A673 (cell line): ENCODE data around the gene HIRIP3. TPM values are rescaled to one million over a fixed set of nuclear protein-coding genes. Genes with fewer than 3 reads are reported as not detected.

Experiments
- BruUV-seq: library from RNA; stranded (reverse); fragments of 400-500 nt; replicated peaks from 2 replicates; lab custom pipeline; 2021; lab: Mats Ljungman, UMichigan
- CTCF ChIA-PET: fragments of 300-600 bp; sonication (Branson Sonifier 250); formaldehyde crosslinking; loops from one replicate; lab custom pipeline; 2022; ENCODE audit warnings: antibody characterized with exemption; lab: Charles Lee
- POLR2A ChIA-PET: fragments of 300-600 bp; sonication (Branson Sonifier 250); formaldehyde crosslinking; loops from one replicate; lab custom pipeline; 2022; ENCODE audit warnings: antibody characterized with exemption; ENCODE audit not compliant: low non-redundant PET; lab: Charles Lee
- DNase-seq: peaks from one replicate; pipeline ENCODE4 v3.0.0-alpha.2; 2015; ENCODE audit warnings: low spot score
- H3K27ac ChIP-seq: fragments of 200-600 bp; sonication (generic); 2 replicates; pipeline ENCODE4 v1.5.1; 2016; ENCODE audit warnings: mixed run types, low read depth, mild to moderate bottlenecking, mixed read lengths, antibody characterized with exemption, low read length; ENCODE audit not compliant: poor library complexity, severe bottlenecking
- H3K27me3 ChIP-seq: fragments of 200-600 bp; sonication (generic); replicated peaks from 2 replicates; pipeline ENCODE4 v1.6.1; 2017; ENCODE audit warnings: mixed run types, low read depth, mild to moderate bottlenecking, mixed read lengths, antibody characterized with exemption, low read length; ENCODE audit not compliant: insufficient read depth, poor library complexity
- H3K36me3 ChIP-seq: fragments of 200-600 bp; sonication (generic); 2 replicates; pipeline ENCODE4 v1.6.1; 2016; ENCODE audit warnings: mixed run types, mild to moderate bottlenecking, mixed read lengths, antibody characterized with exemption, low read length; ENCODE audit not compliant: insufficient read depth, poor library complexity, severe bottlenecking
- H3K4me1 ChIP-seq: fragments of 200-600 bp; sonication (generic); 2 replicates; pipeline ENCODE4 v1.6.1; 2017; ENCODE audit warnings: mixed run types, mild to moderate bottlenecking, mixed read lengths, antibody characterized with exemption, low read length; ENCODE audit not compliant: insufficient read depth, poor library complexity, severe bottlenecking
- H3K4me3 ChIP-seq: fragments of 200-600 bp; sonication (generic); 2 replicates; pipeline ENCODE4 v1.5.1; 2016; ENCODE audit warnings: low read depth, mixed run types, mild to moderate bottlenecking, mixed read lengths, low read length; ENCODE audit not compliant: poor library complexity, severe bottlenecking
- H3K9me3 ChIP-seq: fragments of 200-600 bp; sonication (generic); 2 replicates; pipeline ENCODE4 v1.6.1; 2016; ENCODE audit warnings: mixed run types, low read depth, mild to moderate bottlenecking, mixed read lengths, antibody characterized with exemption, low read length; ENCODE audit not compliant: poor library complexity, severe bottlenecking
- CTCF ChIP-seq: fragments of 300-800, 200-600 bp; sonication (generic); conservative IDR thresholded peaks from 2 replicates; pipeline ENCODE4 v1.5.1; 2017; ENCODE audit warnings: low read depth, mild to moderate bottlenecking, antibody characterized with exemption, low read length, moderate library complexity, mixed read lengths
- EZH2 ChIP-seq: fragments of 200-600 bp; sonication (generic); IDR thresholded peaks from 2 replicates; pipeline ENCODE4 v1.6.1; 2017; ENCODE audit warnings: borderline replicate concordance, low read depth, mild to moderate bottlenecking, mixed read lengths, antibody characterized with exemption, low read length; ENCODE audit not compliant: poor library complexity, severe bottlenecking
- intact Hi-C: fragments of 100-400 bp; cut with micrococcal nuclease; formaldehyde crosslinking; loops from one replicate; pipeline ENCODE4 v1.10.0; 2022; ENCODE audit not compliant: unreplicated experiment
- total RNA-seq: library from RNA; stranded (reverse); gene quantifications from 2 replicates; pipeline ENCODE4 v1.2.3, GENCODE V29; 2021

HIRIP3 gene
- total RNA-seq, 1 experiment from 2014 or later = 29.7 TPM

- CTCF ChIA-PET = interaction anchor here (0.5 kb wide), 1 partner anchor 362 kb away, joined by 3 read pairs; no protein-coding TSS in a partner anchor
- intact Hi-C loops = loop anchor here (10.0 kb wide), 1 partner anchor 585 kb away; no protein-coding TSS in a partner anchor
- TF ChIP-seq EZH2 (no peak), CTCF (no peak)
- H3K27me3 ChIP-seq = no peaks in the 10 kb centered on the region
- no peak overlapping the region for H3K27ac ChIP-seq
- POLR2A ChIA-PET = no interaction called here
- H3K4me1 ChIP-seq = no peaks in the 10 kb centered on the region
- H3K9me3 ChIP-seq = no peaks in the 10 kb centered on the region
- no peaks in the 10 kb centered on the region for H3K36me3 ChIP-seq
- DNase-seq = no peak
- no peak overlapping the region for H3K4me3 ChIP-seq
- no TSS peak for BruUV-seq
Observed at GRCh38 chr16:30040221-30040620, 44.8 kb upstream of the HIRIP3 start.

- TF ChIP-seq CTCF (no peak), EZH2 (no peak)
- Histone ChIP-seq H3K36me3 (no peaks in the 10 kb centered on the region), H3K4me1 (no peaks in the 10 kb centered on the region), H3K27ac (no peak overlapping the region), H3K9me3 (no peaks in the 10 kb centered on the region), H3K27me3 (no peaks in the 10 kb centered on the region), H3K4me3 (no peak overlapping the region)
- intact Hi-C loops = no loop called here
- DNase-seq = no peak
- CTCF ChIA-PET = interaction anchor here (0.8 kb wide), 1 partner anchor 10 kb away, joined by 4 read pairs; no protein-coding TSS in a partner anchor
- BruUV-seq = no TSS peak
- POLR2A ChIA-PET = no interaction called here
Observed at GRCh38 chr16:30033270-30033669, 37.9 kb upstream of the HIRIP3 start.

- intact Hi-C loops = no loop called here
- peak; percentile 85 for DNase-seq
- H3K27me3 ChIP-seq = no peaks in the 10 kb centered on the region
- CTCF ChIA-PET = interaction anchor here (0.5 to 1.5 kb wide), 7 partner anchors 9 to 341 kb away, joined by 3 to 11 read pairs (median 4); a partner anchor contains a TSS
- H3K36me3 ChIP-seq = no peaks in the 10 kb centered on the region
- TF ChIP-seq EZH2 (no peak), CTCF (peak; percentile 94)
- H3K4me1 ChIP-seq = no peaks in the 10 kb centered on the region
- POLR2A ChIA-PET = interaction anchor here (0.9 kb wide), 1 partner anchor 225 kb away, joined by 17 read pairs; no protein-coding TSS in a partner anchor
- no TSS peak for BruUV-seq
- no peak overlapping the region for H3K27ac ChIP-seq
- no peaks in the 10 kb centered on the region for H3K9me3 ChIP-seq
- H3K4me3 ChIP-seq = no peak overlapping the region
Observed at GRCh38 chr16:30032083-30032819, 36.8 kb upstream of the HIRIP3 start.
